Spleen (tissue), 11 donors: ENCODE results near the gene PKNOX1. TPM values are rescaled to one million over a fixed set of nuclear protein-coding genes. Genes with fewer than 3 reads are reported as not detected.

Source experiments
- DNase-seq: peaks from one replicate; pipeline ENCODE4 v3.0.0-alpha.2; 2020
- H3K27ac ChIP-seq, 8 donors: fragments of 200-600 bp; sonication (generic) in 7 of 8; 1 replicate in 4 of 8; 2 replicates in 4 of 8; pipeline versions ENCODE4 v1.5.0 to v1.8.0; 2016 to 2021; ENCODE audit warnings: inconsistent platforms in 4 of 8, mild to moderate bottlenecking in 4 of 8, moderate library complexity in 1 of 8
- H3K27me3 ChIP-seq, 7 donors: fragments of 200-600 bp; sonication (generic) in 6 of 7; replicated peaks in 1 of 7; 1 replicate in 4 of 7; 2 replicates in 3 of 7; pipeline versions ENCODE4 v1.5.0 to v1.8.0; 2016 to 2021; ENCODE audit warnings: inconsistent platforms in 3 of 7, mild to moderate bottlenecking in 1 of 7
- H3K36me3 ChIP-seq, 6 donors: fragments of 200-600 bp; sonication (generic) in 5 of 6; 1 replicate in 4 of 6; 2 replicates in 2 of 6; pipeline versions ENCODE4 v1.5.0 to v1.8.0; 2016 to 2021; ENCODE audit warnings: inconsistent platforms in 2 of 6
- H3K4me1 ChIP-seq, 6 donors: fragments of 200-600 bp; sonication (generic) in 5 of 6; 1 replicate in 3 of 6; 2 replicates in 3 of 6; pipeline versions ENCODE4 v1.5.0 to v1.8.0; 2016 to 2021; ENCODE audit warnings: inconsistent platforms in 3 of 6
- H3K4me3 ChIP-seq, 8 donors: fragments of 200-600 bp; sonication (generic) in 7 of 8; 1 replicate in 4 of 8; 2 replicates in 4 of 8; pipeline versions ENCODE4 v1.5.0 to v1.8.0; 2016 to 2021; ENCODE audit warnings: inconsistent platforms in 4 of 8, mild to moderate bottlenecking in 4 of 8, moderate library complexity in 2 of 8
- H3K9me3 ChIP-seq, 8 donors: fragments of 200-600 bp; sonication (generic) in 7 of 8; 1 replicate in 4 of 8; 2 replicates in 4 of 8; pipeline versions ENCODE4 v1.5.0 to v1.8.0; 2016 to 2021; ENCODE audit warnings: inconsistent platforms in 4 of 8
- CTCF ChIP-seq, 11 experiments: fragments of 200-600 bp in 7 of 11; fragments of 450-650 bp in 4 of 11; sonication (generic) in 4 of 11; IDR thresholded peaks in 8 of 11; conservative IDR thresholded peaks in 3 of 11; 1 replicate in 7 of 11; 2 replicates in 4 of 11; pipeline versions ENCODE4 v1.4.0 to v1.8.0; 2016 to 2021; ENCODE audit warnings: antibody characterized with exemption in 11 of 11, inconsistent platforms in 4 of 11, mild to moderate bottlenecking in 1 of 11
- POLR2A ChIP-seq, 3 donors: fragments of 450-650 bp; IDR thresholded peaks; one replicate each; pipeline ENCODE4 v1.5.1; 2017; ENCODE audit warnings: antibody characterized with exemption in 3 of 3, mild to moderate bottlenecking in 1 of 3
- POLR2AphosphoS5 ChIP-seq, 3 donors: sonication (generic); formaldehyde crosslinking; IDR thresholded peaks; one replicate each; pipeline ENCODE4 v1.5.1; 2017; ENCODE audit warnings: antibody characterized with exemption in 3 of 3
- WGBS, 5 donors: extraction: QIAGEN DNeasy Blood & Tissue Kit in 3 of 5; methylation state at CpG; one replicate each; pipeline versions ENCODE4 v1.1.5 to v1.1.7; 2013 to 2018; 5-methylcytosine and 5-hydroxymethylcytosine counted together
- intact Hi-C: fragments of 100-400 bp; cut with DNase I; formaldehyde crosslinking; loops from one replicate; pipeline ENCODE4 v1.15.0; 2023; ENCODE audit warnings: low total_unique reads
- polyA plus RNA-seq, 3 donors: library from polyadenylated mRNA; stranded (reverse); fragments of 200-250 nt; gene quantifications; one replicate each; pipeline ENCODE4 v1.2.1, GENCODE V29; 2013
- total RNA-seq, 7 donors: library from RNA; depleted of rRNA in 3 of 7; stranded (reverse); fragments of >200 nt in 3 of 7; fragmentation: NEBNext Ultra II Directional in 4 of 7; extraction: Animal tissue kit (Norgen Biotek cat#: 25700) in 4 of 7; gene quantifications; one replicate each; pipeline versions ENCODE4 v1.1.0 to v1.2.1, GENCODE V29; 2016 to 2021
- donor health status: healthy with polysubstance abuse.
- donor health status: DM: no; HTN: no; CAD: no; lungs with moderate emphysema.
- donor health status: DM: no; HTN: no; CAD: no.
- donor health status: Bipolar disorder and iron deficiency.
- donor health status: healthy.
- donor health status: DM: no; HTN: no; CAD: no.
- donor health status: DM: yes; HTN: yes; CAD: no.

Gene PKNOX1
- total and polyA plus RNA-seq, 10 donors, result 7.3 to 21.2 (median 12.7) TPM

GRCh38 chr21:42971897-42972275 is 2.5 kb upstream of the PKNOX1 start:
- H3K9me3 ChIP-seq, result no peaks in the 10 kb centered on the region
- H3K27ac ChIP-seq, result peak overlapping the region in 3 of 8 donors; percentile 3 to 38 (median 30)
- DNase-seq, result peak; percentile 67
- no peak overlapping the region for H3K4me3 ChIP-seq
- WGBS, 5 donors, result 70 to 91% (median 72%) methylated on average over 3 of the region's 3 CpGs
- H3K36me3 ChIP-seq, result no peaks in the 10 kb centered on the region
- H3K4me1 ChIP-seq, result peaks cover 5 to 35% (median 23%) of the 10 kb centered on the region in 6 donors
- no peaks in the 10 kb centered on the region for H3K27me3 ChIP-seq
- intact Hi-C loops, result no loop called here
- TF ChIP-seq POLR2A (IDR thresholded peaks at IDR 0.05) (no peak), POLR2AphosphoS5 (IDR thresholded peaks at IDR 0.05) (no peak), CTCF (IDR thresholded peaks at IDR 0.05 in 8 of 11, conservative IDR thresholded peaks at IDR 0.05 in 3 of 11) (no peak)

GRCh38 chr21:42973309-42973990 is 912 bp upstream of the PKNOX1 start:
- Histone ChIP-seq H3K27me3 (no peaks in the 10 kb centered on the region), H3K4me1 (peaks cover 5 to 39% (median 25%) of the 10 kb centered on the region in 6 donors), H3K4me3 (peak overlapping the region; percentile 25 to 91 (median 46)), H3K36me3 (peaks cover 0 to under 1% (median 0%) of the 10 kb centered on the region in 6 donors), H3K9me3 (no peaks in the 10 kb centered on the region), H3K27ac (peak overlapping the region; percentile 86 to 100 (median 98))
- intact Hi-C loops, result no loop called here
- WGBS, 5 donors, result 67 to 78% (median 70%) methylated on average over 11 to 19 of the region's 19 CpGs
- TF ChIP-seq POLR2A (IDR thresholded peaks at IDR 0.05) (no peak), CTCF (IDR thresholded peaks at IDR 0.05 in 8 of 11, conservative IDR thresholded peaks at IDR 0.05 in 3 of 11) (peak in 4 of 11 experiments; percentile 4 to 43 (median 14))
- DNase-seq, result peak; percentile 88

GRCh38 chr21:42974832-42975820 is 764 bp downstream of the PKNOX1 start:
- Histone ChIP-seq H3K36me3 (peaks cover 0 to 14% (median 2%) of the 10 kb centered on the region in 6 donors), H3K4me3 (peak overlapping the region; percentile 35 to 91 (median 62)), H3K4me1 (peaks cover 5 to 46% (median 28%) of the 10 kb centered on the region in 6 donors), H3K27me3 (no peaks in the 10 kb centered on the region), H3K27ac (peak overlapping the region; percentile 92 to 100 (median 99)), H3K9me3 (no peaks in the 10 kb centered on the region)
- TF ChIP-seq POLR2AphosphoS5 (IDR thresholded peaks at IDR 0.05) (peak; percentile 43 to 63 (median 55)), CTCF (IDR thresholded peaks at IDR 0.05 in 8 of 11, conservative IDR thresholded peaks at IDR 0.05 in 3 of 11) (no peak), POLR2A (IDR thresholded peaks at IDR 0.05) (no peak)
- WGBS, 5 donors, result 0 to 1% (median 0%) methylated on average over 38 to 125 of the region's 125 CpGs
- DNase-seq, result peak; percentile 93
- intact Hi-C loops, result no loop called here
